OCI-LY3 (cell line): ENCODE data around the gene PPM1B.

Experiments
- EZH2phosphoT487 ChIP-seq: fragments of 200-600 bp; shearing (Covaris generic); IDR thresholded peaks from 2 replicates; pipeline ENCODE4 v1.6.1; 2018; ENCODE audit warnings: antibody characterized with exemption, mixed run types, low read depth
- TF ChIP-seq, protein P1 (sequence below): fragments of 200-600, 300-600 bp; sonication (generic); IDR thresholded peaks from 2 replicates; pipeline ENCODE4 v1.5.1; 2014; ENCODE audit warnings: antibody characterized with exemption, low read length, low read depth

DNA sequence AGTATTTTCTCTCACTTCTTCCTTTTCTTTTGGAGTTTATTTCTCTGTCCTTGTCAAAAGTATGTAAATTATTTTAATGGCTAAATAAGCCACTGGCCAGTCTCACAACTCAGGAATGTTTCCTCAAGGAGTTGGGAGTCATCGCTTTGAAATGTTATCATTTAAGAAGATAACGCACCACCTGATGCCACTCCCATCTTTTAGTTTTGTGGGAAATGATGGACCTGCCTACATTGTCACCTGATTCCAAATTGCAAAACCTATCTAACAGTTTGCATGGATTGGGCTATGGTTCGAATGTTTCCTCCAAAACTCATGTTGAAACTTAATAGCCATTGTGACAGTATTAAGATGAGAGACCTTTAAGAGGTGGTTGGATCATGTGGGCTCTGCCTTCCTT lies 32.4 kb upstream of the PPM1B start:
- TF ChIP-seq, protein P1, sequence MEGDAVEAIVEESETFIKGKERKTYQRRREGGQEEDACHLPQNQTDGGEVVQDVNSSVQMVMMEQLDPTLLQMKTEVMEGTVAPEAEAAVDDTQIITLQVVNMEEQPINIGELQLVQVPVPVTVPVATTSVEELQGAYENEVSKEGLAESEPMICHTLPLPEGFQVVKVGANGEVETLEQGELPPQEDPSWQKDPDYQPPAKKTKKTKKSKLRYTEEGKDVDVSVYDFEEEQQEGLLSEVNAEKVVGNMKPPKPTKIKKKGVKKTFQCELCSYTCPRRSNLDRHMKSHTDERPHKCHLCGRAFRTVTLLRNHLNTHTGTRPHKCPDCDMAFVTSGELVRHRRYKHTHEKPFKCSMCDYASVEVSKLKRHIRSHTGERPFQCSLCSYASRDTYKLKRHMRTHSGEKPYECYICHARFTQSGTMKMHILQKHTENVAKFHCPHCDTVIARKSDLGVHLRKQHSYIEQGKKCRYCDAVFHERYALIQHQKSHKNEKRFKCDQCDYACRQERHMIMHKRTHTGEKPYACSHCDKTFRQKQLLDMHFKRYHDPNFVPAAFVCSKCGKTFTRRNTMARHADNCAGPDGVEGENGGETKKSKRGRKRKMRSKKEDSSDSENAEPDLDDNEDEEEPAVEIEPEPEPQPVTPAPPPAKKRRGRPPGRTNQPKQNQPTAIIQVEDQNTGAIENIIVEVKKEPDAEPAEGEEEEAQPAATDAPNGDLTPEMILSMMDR, result no peak
- no peak for TF ChIP-seq EZH2phosphoT487
